Measurements from ENCODE around the gene ZNFX1. TPM values are rescaled to one million over a fixed set of nuclear protein-coding genes. Genes with fewer than 3 reads are reported as not detected.
"Not testable (repeated sequence)": the region's sequence is repeated elsewhere in the genome, so short reads cannot be mapped to it uniquely, and the experiment has no call there.

ZNFX1 gene
- total RNA-seq, 1 experiment from 2014 or later: 32.8 TPM

- Histone ChIP-seq H3K4me1 (replicated peaks) (no peaks in the 10 kb centered on the region), H3K27ac (no peak overlapping the region), H3K4me3 (no peak overlapping the region), H3K27me3 (replicated peaks) (peaks cover 4% of the 10 kb centered on the region), H3K9me3 (replicated peaks) (no peaks in the 10 kb centered on the region), H3K36me3 (no peaks in the 10 kb centered on the region)
- DNase-seq (ENCODE audit: low read depth in 1 of 2, low spot score in 2 of 2): no peak
These were observed 32.8 kb upstream of the ZNFX1 start for GRCh38 chr20:49310705-49311104.

DNA sequence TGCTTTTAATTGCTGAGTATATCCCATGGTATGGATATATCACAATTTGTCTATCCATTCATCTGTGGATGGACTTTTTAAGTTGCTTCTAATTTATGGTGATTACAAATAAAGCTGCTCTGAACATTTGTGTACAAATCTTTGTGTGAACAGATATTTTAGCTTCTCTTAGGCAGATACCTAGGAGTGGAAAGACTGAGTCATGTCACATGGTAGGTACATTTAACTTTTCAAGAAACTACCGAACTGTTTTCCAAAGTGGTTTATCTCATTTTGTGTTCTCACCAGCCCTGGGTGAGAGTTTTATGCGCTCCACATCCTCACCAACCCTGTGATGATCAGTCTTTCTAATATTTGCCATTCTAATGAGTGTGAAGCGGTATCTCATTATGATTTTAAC, 31.0 kb upstream of the ZNFX1 start:
- no peak for DNase-seq (ENCODE audit: low read depth in 1 of 2, low spot score in 2 of 2)
- Histone ChIP-seq H3K9me3 (replicated peaks) (no peaks in the 10 kb centered on the region), H3K27ac (no peak overlapping the region)

GRCh38 chr20:49306903-49307620, 29.2 kb upstream of the ZNFX1 start:
- Histone ChIP-seq H3K36me3 (no peaks in the 10 kb centered on the region), H3K27me3 (replicated peaks) (no peaks in the 10 kb centered on the region), H3K4me1 (replicated peaks) (no peaks in the 10 kb centered on the region), H3K9me3 (replicated peaks) (no peaks in the 10 kb centered on the region), H3K4me3 (no peak overlapping the region), H3K27ac (no peak overlapping the region)
- DNase-seq (ENCODE audit: low read depth in 1 of 2, low spot score in 2 of 2): no peak

More for the DNA sequence above, 31.0 kb upstream of the ZNFX1 start:
- H3K27me3 ChIP-seq (replicated peaks): no peaks in the 10 kb centered on the region
- no peak overlapping the region for H3K4me3 ChIP-seq
- H3K4me1 ChIP-seq (replicated peaks): no peaks in the 10 kb centered on the region
- H3K36me3 ChIP-seq: no peaks in the 10 kb centered on the region

- Histone ChIP-seq H3K4me1 (replicated peaks) (no peaks in the 10 kb centered on the region), H3K9me3 (replicated peaks) (no peaks in the 10 kb centered on the region), H3K4me3 (no peak overlapping the region), H3K27me3 (replicated peaks) (no peaks in the 10 kb centered on the region), H3K36me3 (no peaks in the 10 kb centered on the region), H3K27ac (no peak overlapping the region)
- DNase-seq (ENCODE audit: low read depth in 1 of 2, low spot score in 2 of 2): no peak
These were observed 25.3 kb upstream of the ZNFX1 start for GRCh38 chr20:49303065-49303552.

- Histone ChIP-seq H3K27ac (no peak overlapping the region), H3K4me1 (replicated peaks) (no peaks in the 10 kb centered on the region)
- DNase-seq (ENCODE audit: low read depth in 1 of 2, low spot score in 2 of 2): no peak
These were observed 20.0 kb upstream of the ZNFX1 start for GRCh38 chr20:49297605-49298530.

DNA sequence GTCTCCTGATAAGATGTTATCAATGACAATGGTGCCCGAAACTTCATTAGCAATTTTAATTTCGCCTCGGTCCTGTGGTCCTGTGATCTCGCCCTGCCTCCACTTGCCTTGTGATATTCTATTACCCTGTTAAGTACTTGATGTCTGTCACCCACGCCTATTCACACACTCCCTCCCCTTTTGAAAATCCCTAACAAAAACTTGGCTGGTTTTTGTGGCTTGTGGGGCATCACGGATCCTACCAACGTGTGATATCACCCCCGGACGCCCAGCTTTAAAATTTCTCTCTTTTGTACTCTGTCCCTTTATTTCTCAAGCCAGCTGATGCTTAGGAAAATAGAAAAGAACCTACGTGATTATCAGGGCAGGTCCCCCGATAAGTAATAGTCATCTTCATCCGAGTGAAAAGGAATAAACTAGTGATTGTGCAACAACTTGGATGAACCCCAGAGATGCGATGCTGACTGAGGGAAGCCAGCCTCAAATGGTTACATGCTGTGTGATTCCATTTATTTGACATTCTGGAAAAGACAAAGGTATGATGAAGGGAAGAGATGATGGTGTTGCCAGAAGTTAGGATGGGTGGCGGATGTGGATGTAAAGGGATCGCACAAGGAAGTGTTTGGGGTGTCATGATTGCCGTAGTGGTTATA, 16.3 kb upstream of the ZNFX1 start:
- not testable (repeated sequence) for H3K4me1 ChIP-seq (replicated peaks); DNase-seq (ENCODE audit: low read depth in 1 of 2, low spot score in 2 of 2); H3K9me3 ChIP-seq (replicated peaks); H3K27ac ChIP-seq; H3K4me3 ChIP-seq; H3K27me3 ChIP-seq (replicated peaks)
- peaks cover 34% of the 10 kb centered on the region for H3K36me3 ChIP-seq

More at GRCh38 chr20:49297605-49298530, 20.0 kb upstream of the ZNFX1 start:
- Histone ChIP-seq H3K27me3 (replicated peaks) (no peaks in the 10 kb centered on the region), H3K4me3 (no peak overlapping the region), H3K9me3 (replicated peaks) (no peaks in the 10 kb centered on the region), H3K36me3 (no peaks in the 10 kb centered on the region)

- Histone ChIP-seq H3K4me1 (replicated peaks) (peaks cover 4% of the 10 kb centered on the region), H3K27me3 (replicated peaks) (no peaks in the 10 kb centered on the region), H3K36me3 (peaks cover 44% of the 10 kb centered on the region), H3K9me3 (replicated peaks) (no peaks in the 10 kb centered on the region), H3K27ac (no peak overlapping the region), H3K4me3 (no peak overlapping the region)
- DNase-seq (ENCODE audit: low read depth in 1 of 2, low spot score in 2 of 2): no peak
These were observed 15.3 kb upstream of the ZNFX1 start for GRCh38 chr20:49293122-49293521.

DNA sequence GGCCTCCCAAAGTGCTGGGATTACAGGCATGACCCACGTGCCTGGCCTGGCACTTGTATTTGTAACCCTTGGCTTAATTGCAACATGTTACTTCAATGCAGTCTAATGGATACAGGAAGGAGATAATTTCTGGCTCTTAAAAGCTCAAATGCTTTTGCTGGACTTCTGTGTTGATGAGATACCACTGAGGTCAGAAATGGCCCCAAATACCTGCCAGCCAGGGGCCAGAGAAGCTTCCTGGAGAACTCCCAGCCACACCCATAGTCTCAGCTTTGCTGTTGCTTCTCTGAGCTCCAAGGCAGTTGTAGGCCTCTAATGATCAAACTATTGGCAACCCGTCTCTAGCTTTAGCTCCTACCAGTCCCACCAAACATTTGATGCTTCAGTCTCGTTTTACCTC, 14.2 kb upstream of the ZNFX1 start:
- no peaks in the 10 kb centered on the region for H3K27me3 ChIP-seq (replicated peaks)
- H3K36me3 ChIP-seq: peaks cover 55% of the 10 kb centered on the region
- no peak for DNase-seq (ENCODE audit: low read depth in 1 of 2, low spot score in 2 of 2)
- H3K4me3 ChIP-seq: no peak overlapping the region
- H3K27ac ChIP-seq: no peak overlapping the region
- H3K9me3 ChIP-seq (replicated peaks): no peaks in the 10 kb centered on the region
- peaks cover 15% of the 10 kb centered on the region for H3K4me1 ChIP-seq (replicated peaks)

DNA sequence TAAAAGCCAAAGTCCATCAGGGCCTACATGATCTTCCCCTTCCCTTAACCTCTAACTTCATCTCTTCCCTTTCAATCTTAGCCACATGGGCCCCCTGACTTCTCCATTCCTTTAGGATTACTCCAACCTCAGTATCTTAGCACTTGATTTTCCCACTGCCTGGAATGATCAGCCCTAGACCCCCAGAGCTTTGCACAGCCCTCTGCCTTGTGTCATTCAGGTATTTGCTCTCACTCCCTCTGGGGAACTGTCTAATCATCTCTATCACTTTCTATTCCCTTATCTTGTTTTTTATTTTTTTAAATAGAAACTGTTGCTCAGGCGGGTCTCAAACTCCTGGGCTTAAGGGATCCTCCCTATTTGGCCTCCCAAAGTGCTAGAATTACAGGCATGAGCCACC, 13.3 kb upstream of the ZNFX1 start:
- peaks cover 23% of the 10 kb centered on the region for H3K4me1 ChIP-seq (replicated peaks)
- peaks cover 63% of the 10 kb centered on the region for H3K36me3 ChIP-seq
- no peak overlapping the region for H3K27ac ChIP-seq
- no peaks in the 10 kb centered on the region for H3K27me3 ChIP-seq (replicated peaks)
- no peak for DNase-seq (ENCODE audit: low read depth in 1 of 2, low spot score in 2 of 2)
- peaks cover 7% of the 10 kb centered on the region for H3K9me3 ChIP-seq (replicated peaks)
- H3K4me3 ChIP-seq: no peak overlapping the region

- H3K36me3 ChIP-seq: peaks cover 68% of the 10 kb centered on the region
- no peaks in the 10 kb centered on the region for H3K27me3 ChIP-seq (replicated peaks)
- H3K9me3 ChIP-seq (replicated peaks): peaks cover 11% of the 10 kb centered on the region
- peaks cover 24% of the 10 kb centered on the region for H3K4me1 ChIP-seq (replicated peaks)
- H3K27ac ChIP-seq: no peak overlapping the region
- no peak for DNase-seq (ENCODE audit: low read depth in 1 of 2, low spot score in 2 of 2)
- no peak overlapping the region for H3K4me3 ChIP-seq
These were observed 12.8 kb upstream of the ZNFX1 start for GRCh38 chr20:49290608-49291191.

DNA sequence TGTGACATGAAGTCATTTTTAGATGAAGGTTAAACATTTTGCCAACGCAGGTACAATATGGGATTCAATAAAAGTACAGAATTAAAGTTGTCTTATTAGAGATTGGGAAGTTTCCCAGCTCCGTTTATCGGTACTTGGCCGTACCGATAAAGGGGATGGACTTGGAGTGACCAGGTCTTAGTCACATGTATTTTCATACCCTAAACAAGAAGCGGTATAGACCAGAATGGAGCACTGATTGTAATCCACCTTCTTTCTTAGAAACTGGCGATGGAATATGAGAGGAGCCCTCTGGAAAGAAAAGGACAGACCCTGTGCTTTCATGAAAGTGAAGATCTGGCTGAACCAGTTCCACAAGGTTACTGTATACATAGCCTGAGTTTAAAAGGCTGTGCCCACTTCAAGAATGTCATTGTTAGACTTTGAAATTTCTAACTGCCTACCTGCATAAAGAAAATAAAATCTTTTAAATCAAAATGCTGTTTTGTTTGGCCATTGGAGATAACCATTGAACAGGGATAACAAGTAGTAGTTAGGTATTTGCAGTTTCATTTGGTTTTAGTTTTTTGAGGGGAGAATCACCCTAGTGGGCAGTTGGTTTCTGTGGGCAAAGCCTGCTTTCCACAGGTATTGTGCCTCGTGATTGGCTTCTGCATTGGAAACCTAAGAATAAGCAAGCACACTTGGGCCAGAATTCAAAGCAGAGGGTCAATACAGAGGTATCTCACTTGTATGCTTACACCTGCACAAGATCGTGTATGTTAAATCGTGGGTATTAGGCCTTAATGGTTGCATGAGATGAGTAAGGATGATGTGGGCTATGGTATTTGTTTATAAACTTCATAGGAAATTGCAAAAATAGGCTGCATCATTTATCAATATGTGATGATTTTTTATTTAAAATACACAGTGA, 11.2 kb upstream of the ZNFX1 start:
- H3K9me3 ChIP-seq (replicated peaks): peaks cover 19% of the 10 kb centered on the region
- peaks cover 27% of the 10 kb centered on the region for H3K4me1 ChIP-seq (replicated peaks)
- H3K36me3 ChIP-seq: peaks cover 85% of the 10 kb centered on the region
- no peak for DNase-seq (ENCODE audit: low read depth in 1 of 2, low spot score in 2 of 2)
- H3K4me3 ChIP-seq: no peak overlapping the region
- no peaks in the 10 kb centered on the region for H3K27me3 ChIP-seq (replicated peaks)
- peak overlapping the region; percentile 56; the same call in 1 of the 2 replicates for H3K27ac ChIP-seq

DNA sequence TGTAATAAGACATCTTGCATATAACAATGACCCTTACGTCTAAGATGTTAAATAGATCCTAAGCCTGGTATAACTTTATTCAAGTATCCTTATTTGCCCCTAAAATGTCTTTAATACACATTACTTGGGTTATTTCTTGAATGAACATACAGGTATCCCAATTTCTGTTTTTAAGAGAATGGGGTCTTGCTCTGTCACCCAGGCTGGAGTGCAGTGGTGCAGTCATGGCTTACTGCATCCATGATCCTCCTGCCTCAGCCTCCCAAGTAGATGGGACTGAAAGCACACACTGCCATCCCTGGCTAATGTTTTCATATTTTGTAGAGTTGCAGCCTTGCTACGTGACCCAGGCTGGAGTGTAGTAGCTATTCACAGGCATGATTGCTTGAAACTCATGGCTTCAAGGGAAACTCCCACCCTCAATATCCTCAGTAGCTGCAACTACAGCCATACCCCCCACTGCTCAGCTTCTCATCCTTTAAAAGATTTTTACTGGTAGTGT, 10.4 kb upstream of the ZNFX1 start:
- DNase-seq (ENCODE audit: low read depth in 1 of 2, low spot score in 2 of 2): no peak
- Histone ChIP-seq H3K4me3 (no peak overlapping the region), H3K4me1 (replicated peaks) (peaks cover 32% of the 10 kb centered on the region), H3K9me3 (replicated peaks) (peaks cover 25% of the 10 kb centered on the region), H3K27ac (peak overlapping the region; percentile 56), H3K36me3 (peaks cover 92% of the 10 kb centered on the region), H3K27me3 (replicated peaks) (no peaks in the 10 kb centered on the region)
